Chondrocyte (in vitro differentiated cells): ENCODE measurements around the gene ABCA12. TPM values are rescaled to one million over a fixed set of nuclear protein-coding genes. Genes with fewer than 3 reads are reported as not detected.

ENCODE experiments used
- DNase-seq: peaks from one replicate; pipeline ENCODE4 v3.0.0; 2021; ENCODE audit warnings: mixed read lengths, low spot score
- H3K27ac Mint-ChIP-seq: one replicate; pipeline ENCODE4 v1.8.0; 2021; ENCODE audit warnings: mild to moderate bottlenecking, moderate library complexity, mixed read lengths; ENCODE audit not compliant: unreplicated experiment
- H3K27me3 Mint-ChIP-seq: 2 replicates; pipeline ENCODE4 v1.8.0; 2021; ENCODE audit warnings: low read depth, mixed read lengths
- H3K36me3 Mint-ChIP-seq: 2 replicates; pipeline ENCODE4 v1.8.0; 2021; ENCODE audit warnings: low read depth, mixed read lengths
- H3K4me1 Mint-ChIP-seq: 2 replicates; pipeline ENCODE4 v1.8.0; 2021; ENCODE audit warnings: low read depth, mild to moderate bottlenecking, mixed read lengths
- H3K4me3 Mint-ChIP-seq: one replicate; pipeline ENCODE4 v1.8.0; 2021; ENCODE audit warnings: mild to moderate bottlenecking, moderate library complexity, mixed read lengths; ENCODE audit not compliant: unreplicated experiment
- H3K9me3 Mint-ChIP-seq: 2 replicates; pipeline ENCODE4 v1.8.0; 2021; ENCODE audit warnings: low read depth, mixed read lengths
- total RNA-seq: library from RNA; stranded (reverse); gene quantifications from 3 replicates; pipeline ENCODE4 v1.2.1, GENCODE V29; 2021
- TF ChIP-seq, protein P1 (sequence below): fragments of 200-600 bp; sonication (generic); IDR thresholded peaks from 2 replicates; pipeline ENCODE4 v1.5.0; 2021; ENCODE audit warnings: antibody characterized with exemption, mild to moderate bottlenecking, moderate library complexity

ABCA12 gene
- total RNA-seq, 1 donor from 2014 or later: 0.40 TPM

DNA sequence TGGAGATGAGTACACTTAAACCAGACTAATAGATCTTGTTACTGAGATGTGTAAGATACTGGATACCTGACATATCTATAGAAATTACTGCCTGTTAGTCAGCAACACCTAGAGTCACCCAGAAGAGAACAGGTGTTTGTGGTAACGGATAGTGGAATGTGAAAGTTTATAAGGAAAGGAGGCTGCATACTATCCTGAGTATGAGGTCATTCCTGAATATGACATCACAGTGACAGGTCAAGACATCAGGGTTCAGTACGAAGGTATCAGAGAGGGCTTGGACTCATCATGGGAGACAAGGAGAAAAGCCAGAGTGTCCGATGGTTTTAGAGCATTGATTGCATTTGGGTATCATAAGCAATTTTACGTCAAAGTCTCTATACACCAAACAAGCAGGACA is 55.3 kb downstream of the ABCA12 start:
- TF ChIP-seq, protein P1, sequence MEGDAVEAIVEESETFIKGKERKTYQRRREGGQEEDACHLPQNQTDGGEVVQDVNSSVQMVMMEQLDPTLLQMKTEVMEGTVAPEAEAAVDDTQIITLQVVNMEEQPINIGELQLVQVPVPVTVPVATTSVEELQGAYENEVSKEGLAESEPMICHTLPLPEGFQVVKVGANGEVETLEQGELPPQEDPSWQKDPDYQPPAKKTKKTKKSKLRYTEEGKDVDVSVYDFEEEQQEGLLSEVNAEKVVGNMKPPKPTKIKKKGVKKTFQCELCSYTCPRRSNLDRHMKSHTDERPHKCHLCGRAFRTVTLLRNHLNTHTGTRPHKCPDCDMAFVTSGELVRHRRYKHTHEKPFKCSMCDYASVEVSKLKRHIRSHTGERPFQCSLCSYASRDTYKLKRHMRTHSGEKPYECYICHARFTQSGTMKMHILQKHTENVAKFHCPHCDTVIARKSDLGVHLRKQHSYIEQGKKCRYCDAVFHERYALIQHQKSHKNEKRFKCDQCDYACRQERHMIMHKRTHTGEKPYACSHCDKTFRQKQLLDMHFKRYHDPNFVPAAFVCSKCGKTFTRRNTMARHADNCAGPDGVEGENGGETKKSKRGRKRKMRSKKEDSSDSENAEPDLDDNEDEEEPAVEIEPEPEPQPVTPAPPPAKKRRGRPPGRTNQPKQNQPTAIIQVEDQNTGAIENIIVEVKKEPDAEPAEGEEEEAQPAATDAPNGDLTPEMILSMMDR: no peak
- Mint-ChIP-seq H3K27ac (no peak overlapping the region), H3K4me3 (no peak overlapping the region)

DNA sequence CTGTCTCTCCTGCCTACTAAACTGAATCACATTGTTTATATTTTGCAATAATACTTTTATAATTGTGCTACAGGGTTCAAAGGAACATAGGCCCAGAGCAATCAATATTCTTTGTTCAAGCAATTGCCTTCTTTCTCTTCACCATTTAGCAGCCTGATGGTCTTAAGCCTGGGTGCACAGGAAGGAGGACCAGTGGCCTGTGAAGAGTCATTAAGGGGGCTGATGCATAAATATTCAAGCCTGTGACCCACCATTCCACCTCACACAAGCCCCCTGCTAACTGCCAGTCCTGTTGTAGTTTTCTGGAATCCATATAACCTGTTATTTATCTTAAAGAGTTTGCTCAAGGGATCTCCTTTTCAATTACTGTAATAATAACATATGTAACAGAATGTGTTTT is 56.0 kb downstream of the ABCA12 start:
- no peak for DNase-seq
- no peak overlapping the region for H3K27ac Mint-ChIP-seq

More for the DNA sequence above, 55.3 kb downstream of the ABCA12 start:
- Mint-ChIP-seq H3K9me3 (no peaks in the 10 kb centered on the region), H3K4me1 (no peaks in the 10 kb centered on the region), H3K36me3 (no peaks in the 10 kb centered on the region), H3K27me3 (peaks cover 14% of the 10 kb centered on the region)
- DNase-seq: no peak

DNA sequence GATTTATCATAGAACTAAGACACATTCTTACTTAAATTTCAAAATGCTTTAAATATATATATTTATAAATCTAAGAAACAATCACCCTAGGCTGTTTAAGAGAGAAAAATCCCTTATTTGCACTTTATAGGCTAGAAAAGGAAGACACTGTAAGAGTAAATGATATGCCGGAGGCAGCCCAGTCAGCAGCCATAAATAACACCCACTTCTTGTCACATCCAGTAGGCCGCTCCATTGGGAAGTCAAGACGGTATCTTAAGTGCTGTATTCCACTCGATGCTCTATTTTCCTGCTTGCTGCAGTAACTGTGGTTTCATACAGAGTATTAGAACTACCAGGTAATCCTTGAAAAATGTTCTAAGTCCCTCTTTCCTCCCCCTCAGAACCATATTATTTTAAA is 57.9 kb downstream of the ABCA12 start:
- H3K4me1 Mint-ChIP-seq: no peaks in the 10 kb centered on the region
- no peak for DNase-seq
- H3K27me3 Mint-ChIP-seq: peaks cover 14% of the 10 kb centered on the region
- TF ChIP-seq, protein P1: no peak
- no peak overlapping the region for H3K4me3 Mint-ChIP-seq
- H3K27ac Mint-ChIP-seq: no peak overlapping the region
- H3K9me3 Mint-ChIP-seq: no peaks in the 10 kb centered on the region
- H3K36me3 Mint-ChIP-seq: no peaks in the 10 kb centered on the region

More for the DNA sequence above, 56.0 kb downstream of the ABCA12 start:
- Mint-ChIP-seq H3K4me3 (no peak overlapping the region), H3K36me3 (no peaks in the 10 kb centered on the region), H3K9me3 (no peaks in the 10 kb centered on the region), H3K4me1 (no peaks in the 10 kb centered on the region), H3K27me3 (peaks cover 14% of the 10 kb centered on the region)
- TF ChIP-seq, protein P1: no peak

DNA sequence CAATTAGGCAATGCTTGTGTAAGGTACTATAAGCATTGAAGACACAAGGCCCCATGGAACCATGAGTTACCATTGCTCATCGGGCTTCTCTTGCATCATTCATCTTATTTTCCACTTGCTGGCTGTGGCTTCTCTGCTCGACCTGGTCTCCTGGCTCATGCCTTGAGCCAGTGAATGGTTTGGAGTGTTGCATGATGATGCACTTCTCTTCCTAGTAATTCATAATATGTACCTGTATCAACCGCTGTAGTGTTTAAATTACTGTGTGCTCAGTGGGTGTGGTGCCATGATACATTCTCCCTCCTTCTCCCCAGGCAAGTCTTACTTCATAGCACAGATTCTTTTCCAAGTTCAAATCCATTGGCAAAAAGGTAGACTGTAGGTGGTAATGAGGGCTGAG is 66.8 kb downstream of the ABCA12 start:
- H3K36me3 Mint-ChIP-seq: no peaks in the 10 kb centered on the region
- peaks cover 3% of the 10 kb centered on the region for H3K9me3 Mint-ChIP-seq
- no peaks in the 10 kb centered on the region for H3K27me3 Mint-ChIP-seq
- no peak overlapping the region for H3K27ac Mint-ChIP-seq
- no peak overlapping the region for H3K4me3 Mint-ChIP-seq
- no peaks in the 10 kb centered on the region for H3K4me1 Mint-ChIP-seq
- DNase-seq: no peak
- TF ChIP-seq, protein P1: no peak

DNA sequence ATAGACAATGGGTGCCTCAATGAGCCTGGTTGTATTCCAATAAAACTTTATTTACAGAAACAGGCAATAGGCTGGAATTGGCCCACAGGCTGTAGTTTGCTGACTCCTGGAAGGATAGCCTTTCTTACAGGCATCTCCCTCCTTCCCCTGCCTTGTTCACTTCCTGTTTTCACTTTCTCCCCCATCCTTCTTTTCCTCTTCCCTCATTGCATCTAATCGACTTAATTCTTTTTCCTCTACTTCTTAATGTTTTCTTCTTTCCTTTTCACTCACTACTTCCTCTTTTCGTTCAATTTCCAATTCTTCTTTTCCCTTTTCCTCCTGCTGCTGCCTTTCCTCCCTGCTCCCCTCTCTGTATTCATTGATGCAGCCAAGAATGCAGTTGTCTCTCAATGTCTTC is 70.0 kb downstream of the ABCA12 start:
- H3K4me1 Mint-ChIP-seq: no peaks in the 10 kb centered on the region
- no peak overlapping the region for H3K27ac Mint-ChIP-seq
- TF ChIP-seq, protein P1: no peak
- H3K4me3 Mint-ChIP-seq: no peak overlapping the region
- no peaks in the 10 kb centered on the region for H3K36me3 Mint-ChIP-seq
- H3K9me3 Mint-ChIP-seq: peaks cover 3% of the 10 kb centered on the region
- no peaks in the 10 kb centered on the region for H3K27me3 Mint-ChIP-seq
- no peak for DNase-seq
